GF-D8 (cell line): Measurements from ENCODE around the gene HOXA13.

Experiments used
- DNase-seq: peaks from one replicate; lab custom pipeline; 2025; lab: John Stamatoyannopoulos, UW

Gene HOXA13

DNA sequence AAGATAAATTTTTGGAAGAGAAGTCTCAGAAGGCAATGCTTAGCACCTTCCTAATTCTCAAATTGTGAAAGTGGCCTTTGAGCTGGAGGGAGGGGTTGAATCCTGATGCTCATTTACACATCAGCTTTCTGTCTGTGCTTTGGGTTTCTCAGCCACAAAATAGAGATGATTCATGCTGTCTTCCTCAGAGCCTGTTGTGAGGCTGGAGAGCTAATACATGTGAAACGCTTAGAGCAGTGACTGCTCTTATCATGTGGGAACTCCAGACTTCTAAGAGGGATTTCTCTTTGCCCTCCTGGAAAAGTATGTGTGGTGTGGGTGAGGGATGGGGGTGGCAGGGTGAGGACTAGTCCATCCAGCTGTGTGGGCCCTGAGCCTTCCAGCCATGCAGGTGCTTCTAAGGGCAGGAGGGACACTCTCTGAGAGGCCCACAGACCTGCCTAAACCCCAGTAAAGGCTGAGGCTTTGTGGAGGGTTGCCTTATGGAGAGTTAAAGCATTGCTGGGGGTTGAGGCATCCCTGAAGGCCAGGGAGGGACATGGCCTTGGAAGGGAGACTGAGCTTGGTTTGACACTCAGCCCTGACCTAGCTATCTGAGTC, 37.9 kb upstream of the HOXA13 start:
- DNase-seq, result no peak

DNA sequence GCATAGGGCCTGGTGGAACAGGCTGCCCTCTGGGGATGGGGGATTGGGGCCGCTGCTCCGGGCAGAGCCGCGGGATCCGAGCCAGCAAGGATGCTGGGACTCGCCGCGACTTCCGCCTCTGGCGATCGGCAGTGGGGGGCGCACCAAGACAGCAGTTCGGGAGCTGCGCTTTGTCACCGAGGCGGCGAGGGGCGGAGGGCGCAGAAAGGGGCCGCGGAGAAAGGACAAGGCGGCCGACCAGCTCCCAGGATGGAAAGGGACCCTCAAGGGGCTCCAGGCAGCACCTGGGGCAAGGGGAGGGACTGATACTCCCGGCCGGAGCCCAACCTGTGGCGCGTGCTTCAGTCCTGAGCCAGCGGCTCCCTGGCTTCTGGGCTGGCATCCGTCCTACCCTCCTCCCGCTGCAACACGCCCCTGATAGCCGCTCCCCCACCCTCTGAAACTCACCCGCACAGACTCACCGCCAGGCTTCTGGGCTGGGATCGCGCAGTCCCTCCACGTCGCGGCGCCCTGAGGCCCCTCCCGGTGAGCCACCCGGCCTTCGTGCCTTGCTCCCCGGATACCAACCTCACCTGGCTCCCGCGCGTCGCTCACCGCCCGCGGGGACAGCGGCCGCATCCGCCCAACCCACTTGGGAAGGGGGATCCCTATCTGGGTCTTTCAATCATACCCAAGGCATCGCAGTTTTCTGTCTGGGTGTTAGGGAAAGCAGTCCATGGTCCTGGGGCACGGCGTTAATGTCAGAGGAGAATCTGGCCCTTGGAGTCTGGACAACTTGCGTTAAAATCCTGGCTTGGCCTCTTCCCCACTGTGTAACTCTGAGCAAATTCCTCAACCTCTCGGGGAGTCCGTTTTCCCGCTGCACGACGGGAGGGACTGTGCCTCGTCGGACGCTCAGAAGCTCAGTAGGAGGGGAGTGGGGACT, 35.8 kb upstream of the HOXA13 start:
- no peak for DNase-seq

DNA sequence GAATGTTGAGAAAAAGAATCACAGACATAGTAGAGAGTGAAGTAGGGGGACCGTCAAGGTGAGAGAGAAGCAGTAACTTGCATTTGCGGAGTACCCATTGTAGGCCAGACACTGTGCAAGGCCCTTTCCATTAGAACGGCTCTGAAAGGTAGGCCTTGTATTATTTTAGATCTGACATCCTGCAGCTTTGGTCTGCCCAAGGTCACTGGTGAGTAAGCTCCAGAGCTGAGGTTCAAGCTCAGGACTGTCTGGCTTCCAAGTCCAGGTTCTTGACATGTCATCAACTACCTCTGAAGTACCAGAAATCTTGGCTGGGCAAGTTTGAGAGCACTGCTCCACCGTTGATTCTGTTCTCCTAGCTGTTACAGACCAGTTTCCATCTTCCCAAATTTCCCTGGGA, 29.6 kb upstream of the HOXA13 start:
- no peak for DNase-seq

DNA sequence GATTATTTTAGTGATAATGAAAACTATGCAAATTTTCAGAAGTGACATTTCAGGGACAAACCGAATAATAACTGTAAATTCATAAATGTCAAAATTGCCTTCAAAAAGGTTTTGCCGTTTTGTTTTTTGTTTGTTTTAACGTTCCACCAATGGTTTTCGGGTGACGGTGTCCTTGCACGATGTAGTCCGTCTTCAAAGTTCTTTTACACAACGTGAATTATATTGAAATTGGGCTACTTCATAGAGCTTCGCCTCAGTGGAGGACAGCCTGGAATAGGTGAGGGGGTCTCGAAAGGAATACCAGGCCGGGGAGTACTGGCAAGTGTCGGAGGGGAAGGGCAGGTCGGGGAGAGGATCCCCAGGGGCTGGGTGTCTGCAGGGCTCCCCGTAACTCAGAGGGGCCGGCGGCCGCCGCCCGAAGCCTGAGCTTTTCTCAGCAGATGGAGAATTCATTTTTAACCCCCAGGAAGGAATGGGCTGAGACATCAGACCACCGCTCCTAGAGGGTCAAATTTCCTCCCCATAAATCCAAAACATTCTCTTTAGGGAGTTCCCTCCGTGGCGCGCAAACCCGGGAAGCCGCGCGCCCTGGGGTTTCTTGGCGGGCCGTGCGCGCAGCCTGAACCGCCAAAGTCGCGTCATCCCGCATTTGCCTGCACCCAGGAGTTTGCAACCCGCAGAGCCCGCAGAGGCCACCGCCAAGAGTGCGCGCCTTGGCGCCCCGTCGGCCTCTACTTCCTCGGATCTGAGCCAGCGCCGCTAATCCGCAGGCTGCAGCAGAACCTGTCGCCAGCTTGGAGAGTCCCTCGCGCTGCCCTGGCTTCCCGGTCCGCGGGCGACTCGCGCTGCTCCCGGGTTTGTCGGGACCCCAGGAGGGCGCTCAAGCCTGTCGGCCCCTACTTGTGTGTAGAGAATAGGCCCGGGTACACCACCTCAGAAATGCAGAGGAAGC, 25.4 kb upstream of the HOXA13 start:
- no peak for DNase-seq

DNA sequence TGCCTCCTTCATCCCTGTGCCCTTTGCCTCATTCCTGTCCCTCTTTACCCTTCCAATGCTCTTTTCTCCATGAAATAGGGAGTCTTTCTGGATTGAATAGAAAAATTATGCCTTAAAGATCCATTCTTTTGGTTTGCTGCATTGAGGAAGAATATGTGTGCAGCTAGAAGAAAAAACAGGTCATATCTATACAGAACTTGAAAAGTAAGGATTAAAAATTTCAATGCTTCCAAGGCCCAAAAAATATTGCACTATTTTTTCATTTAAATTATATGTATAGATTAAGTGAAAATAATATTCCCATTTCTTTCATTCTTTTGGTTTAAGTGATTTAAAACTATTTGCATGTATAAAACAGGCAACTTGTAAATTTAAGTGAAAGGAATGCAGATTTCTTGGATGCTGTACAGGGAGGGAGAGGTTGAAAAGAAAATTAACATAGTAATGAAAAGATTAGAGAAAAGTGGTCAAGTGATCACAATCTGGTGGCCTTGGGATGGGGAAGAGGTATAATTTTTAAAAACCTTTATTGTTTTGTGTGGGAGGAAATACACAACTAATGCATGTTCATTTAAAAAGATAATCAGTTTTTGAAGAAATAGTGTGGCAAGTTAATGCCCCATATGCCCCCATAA, 24.2 kb upstream of the HOXA13 start:
- DNase-seq, result no peak

DNA sequence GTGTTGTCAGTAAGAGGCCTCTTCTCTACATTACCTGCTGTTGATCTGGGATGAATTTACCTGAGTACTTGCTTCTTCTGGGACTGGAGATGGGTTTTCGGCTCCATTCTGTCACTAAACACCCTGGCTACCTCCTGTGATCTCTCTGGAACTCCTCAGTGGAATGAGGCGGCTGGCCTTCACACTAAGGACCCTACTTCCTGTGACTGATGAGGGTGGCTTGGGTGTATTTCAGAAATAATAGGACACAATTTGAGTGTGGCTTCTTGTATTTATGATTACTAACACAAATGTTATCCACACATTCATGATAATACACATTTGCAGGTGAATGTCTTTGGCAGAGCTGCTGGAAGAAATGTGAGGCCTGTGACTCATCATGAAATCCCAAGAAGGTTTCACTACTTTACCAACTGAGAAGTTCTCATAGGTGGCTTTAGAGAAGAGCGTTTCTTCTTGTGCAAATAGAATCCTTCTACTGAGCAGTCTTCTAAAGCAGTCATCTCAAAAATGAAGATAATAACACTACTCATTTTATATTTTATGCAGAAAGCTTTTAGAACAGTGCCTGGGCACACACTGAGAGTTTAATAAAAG, 21.4 kb upstream of the HOXA13 start:
- DNase-seq, result no peak

DNA sequence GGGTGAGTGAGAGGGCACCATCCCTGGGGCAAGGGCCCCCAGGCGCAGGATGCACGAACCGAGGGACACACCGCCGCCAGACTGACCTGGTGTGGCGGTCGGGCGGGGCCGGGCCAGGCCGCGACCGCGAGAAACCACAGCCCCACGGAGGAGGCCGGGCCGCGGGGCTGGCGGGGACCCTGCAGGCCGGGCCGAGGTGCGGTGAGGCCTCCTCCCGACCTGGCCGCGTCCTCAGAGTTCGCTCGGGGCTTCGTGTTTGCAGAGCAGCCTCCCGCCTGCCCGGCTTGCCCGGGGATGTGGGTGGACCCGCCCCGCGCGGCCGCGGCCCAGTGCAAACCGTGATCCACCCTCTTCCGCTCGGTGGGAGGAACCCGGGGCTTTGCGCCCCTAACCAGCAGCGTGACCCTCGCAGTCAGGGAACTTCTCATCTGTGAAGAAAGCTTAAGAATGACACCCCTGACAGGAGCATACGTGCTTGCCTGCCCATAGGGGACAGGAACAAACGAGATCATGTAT, 20.6 kb upstream of the HOXA13 start:
- DNase-seq, result no peak

DNA sequence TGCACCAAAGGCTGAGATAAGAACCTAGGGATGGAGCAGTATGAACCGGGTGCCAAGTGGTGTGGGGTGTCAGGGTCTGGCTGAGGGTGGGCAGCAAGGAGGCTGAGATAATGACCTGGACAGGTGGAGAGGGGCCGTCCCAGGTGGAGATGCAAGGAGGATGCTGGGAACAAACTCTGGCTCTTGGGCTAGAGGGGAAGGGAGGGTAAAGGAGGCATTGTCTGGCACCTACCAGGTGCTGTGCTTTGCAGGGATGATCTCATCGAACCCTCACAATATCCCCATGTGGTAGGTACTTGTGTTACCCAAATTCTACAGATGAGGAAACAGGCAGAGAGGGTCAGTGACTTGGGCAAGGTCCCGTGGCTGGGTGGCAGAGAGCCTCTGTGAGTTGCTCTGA, 19.9 kb upstream of the HOXA13 start:
- DNase-seq, result no peak

DNA sequence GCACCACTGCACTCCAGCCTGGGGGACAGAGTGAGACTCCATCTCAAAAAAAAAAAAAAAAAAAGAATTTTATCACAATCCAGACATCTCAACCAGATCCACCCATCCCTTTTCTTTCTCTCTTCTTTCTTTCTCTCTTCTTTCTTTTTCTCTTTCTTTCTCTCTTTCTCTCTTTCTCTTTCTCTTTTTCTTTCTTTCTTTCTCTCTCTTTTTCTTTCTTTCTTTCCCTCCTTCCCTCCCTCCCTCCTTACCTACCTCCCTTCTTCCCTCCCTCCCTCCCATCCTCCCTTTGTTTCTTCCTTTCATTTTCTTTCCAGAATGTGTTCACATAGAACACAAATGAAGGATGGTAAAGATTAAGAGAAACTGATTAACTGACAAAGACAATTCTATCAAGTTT, 18.1 kb upstream of the HOXA13 start:
- DNase-seq, result no peak

DNA sequence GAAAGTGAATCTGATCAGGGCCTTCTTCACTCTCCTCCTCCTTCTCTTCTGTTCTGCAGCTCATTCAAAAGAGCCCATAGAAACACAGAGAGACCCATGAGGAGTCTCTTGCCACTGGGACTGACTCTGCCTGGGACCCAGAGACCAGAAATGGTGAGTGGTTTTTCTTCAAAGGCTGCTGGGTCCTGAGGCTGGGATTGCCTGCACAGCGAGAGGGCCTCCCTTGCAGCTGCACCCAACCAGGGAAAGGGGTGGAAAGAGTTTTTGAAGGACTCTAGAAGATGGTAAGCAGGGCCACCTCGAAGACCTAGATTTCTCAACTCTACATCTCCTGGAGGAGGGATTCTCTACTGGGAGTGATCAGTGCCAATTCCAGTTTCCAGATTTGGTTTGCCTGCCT, 15.5 kb upstream of the HOXA13 start:
- no peak for DNase-seq

DNA sequence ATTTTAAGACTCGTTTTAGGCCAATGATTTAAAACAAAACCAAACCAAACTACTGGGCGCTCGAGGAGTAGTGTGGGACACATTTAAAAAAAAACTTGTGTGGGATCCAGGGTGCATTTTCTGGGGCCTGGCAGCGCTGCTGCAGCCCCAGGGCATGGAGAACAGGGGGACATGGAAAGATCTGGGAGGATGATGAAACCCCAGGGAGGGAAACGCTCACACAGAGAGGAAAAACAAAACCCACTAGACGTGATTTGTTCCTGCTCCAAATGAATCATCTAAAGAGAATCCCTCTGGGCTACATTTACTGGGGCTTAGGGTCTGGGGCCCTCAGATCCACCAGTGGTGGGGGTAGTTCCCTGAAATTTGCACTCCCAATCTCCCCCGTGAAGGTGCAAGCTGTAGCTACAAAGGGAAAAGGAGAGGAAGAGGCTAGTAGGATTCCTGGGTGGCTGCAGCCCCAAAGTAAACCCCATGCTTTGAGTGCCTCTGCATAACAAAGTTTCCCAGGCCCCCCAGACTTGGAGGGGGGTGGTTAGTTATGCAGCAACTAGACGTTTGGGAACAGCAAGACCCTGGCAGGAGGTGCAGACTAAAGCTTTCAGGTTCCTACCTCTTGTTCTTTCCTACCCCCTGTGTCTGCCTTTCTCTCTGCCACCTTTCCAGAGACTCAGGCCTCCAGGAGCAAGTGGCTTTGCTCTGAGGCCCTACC, 14.5 kb upstream of the HOXA13 start:
- DNase-seq, result no peak

DNA sequence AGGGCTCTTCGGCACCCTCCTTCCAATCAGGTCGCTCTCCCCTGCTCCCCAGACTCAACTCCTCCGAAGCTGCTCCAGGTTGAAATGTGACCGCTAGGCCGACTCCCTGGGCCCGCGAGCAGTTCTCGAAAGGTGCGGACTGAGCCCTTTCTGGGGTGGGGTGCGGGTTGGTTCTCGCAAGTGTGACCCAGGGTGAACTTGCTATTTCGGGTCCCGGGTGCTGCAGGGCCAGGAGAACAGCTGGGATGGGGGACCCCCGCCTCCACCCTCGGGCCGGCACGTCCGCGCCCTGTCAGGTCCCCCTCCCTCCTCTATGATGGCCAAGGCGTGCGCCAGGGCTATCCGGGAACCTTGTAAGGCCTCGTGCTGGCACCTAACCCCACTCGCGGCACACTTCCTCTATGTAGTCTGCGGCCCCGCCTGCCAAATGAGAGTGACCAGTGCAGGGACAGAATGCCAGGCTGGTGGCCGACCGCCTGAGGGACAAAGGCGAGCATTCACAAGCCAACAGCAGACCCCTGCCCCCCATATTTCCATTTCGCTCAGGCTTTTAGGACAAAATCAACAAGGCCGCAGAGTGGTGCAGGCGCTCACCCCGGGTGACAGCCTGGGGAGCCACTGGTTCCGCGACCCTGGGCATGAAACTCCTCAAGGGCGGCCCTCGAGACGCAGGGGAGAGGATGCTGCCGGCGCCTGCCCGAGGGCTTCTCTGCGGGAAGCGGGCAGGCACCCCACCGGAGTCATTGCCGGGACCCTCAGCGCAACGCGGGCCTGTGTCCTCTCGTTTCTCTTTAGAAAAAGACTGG, 13.7 kb upstream of the HOXA13 start:
- no peak for DNase-seq

DNA sequence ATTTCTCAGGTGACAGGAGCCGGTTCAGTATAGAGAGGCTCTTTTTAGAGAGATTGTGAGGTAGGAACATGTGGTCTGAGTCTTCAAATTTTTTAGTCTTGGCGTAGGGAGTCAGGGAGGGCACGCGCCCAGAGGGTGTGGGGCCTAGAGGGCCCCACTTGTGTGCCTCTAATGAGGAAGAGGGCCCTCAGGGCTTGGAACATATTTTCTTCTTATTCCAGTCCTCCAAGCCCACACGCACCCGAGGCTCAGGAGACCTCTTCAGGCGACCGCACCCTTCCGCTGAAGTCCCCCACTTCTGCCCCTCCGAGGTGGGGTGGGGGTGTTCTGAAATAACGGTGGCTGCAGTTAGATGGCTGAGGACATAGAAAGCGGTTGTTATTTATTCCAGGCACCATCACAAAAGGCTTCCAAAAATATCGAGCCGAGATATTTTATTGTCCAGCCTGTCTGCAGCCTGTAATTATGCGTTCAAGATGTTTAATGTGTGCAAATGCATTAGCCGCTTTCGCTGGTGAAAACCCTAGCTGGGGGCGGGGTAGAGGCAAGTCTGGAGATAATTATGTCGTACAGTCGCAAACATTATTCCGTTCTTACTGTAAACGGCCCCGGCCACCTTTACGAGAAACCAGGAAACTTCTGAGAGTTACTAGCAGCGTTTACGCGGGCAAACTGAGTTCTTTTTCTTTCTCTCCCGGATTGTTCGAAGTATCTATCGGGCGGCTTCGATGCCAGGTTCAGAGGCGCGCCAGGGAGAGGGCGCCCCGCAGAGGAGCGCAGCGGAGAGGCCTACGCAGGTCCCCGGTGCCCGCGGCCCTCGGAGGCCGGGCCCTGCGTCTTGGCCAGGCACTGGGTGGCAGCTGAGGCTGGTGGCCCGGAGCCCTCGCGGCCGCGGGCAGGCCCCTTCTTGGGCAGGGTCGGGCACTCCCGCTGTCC, 12.9 kb upstream of the HOXA13 start:
- DNase-seq, result no peak

DNA sequence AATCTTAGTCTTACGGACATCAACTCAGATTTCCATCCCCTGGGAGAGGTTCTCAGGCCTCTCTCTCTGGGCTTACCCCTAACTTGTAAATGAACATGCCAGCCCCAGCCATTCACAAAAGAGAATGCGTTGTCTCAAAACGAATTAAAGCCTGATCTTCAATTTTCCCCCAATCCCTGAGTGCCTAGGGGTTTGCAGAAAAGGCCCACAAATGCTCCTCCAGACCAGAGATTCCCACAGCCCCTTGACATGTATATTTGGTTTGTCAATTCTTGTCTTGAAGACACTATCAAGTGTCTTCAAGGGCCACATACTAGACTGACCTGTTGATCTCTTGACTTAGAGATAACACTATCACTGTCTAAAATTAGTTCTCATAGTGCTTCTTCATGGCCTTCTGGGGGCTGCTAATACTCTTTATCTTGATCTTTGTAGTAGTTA, 11.9 kb upstream of the HOXA13 start:
- DNase-seq, result no peak

DNA sequence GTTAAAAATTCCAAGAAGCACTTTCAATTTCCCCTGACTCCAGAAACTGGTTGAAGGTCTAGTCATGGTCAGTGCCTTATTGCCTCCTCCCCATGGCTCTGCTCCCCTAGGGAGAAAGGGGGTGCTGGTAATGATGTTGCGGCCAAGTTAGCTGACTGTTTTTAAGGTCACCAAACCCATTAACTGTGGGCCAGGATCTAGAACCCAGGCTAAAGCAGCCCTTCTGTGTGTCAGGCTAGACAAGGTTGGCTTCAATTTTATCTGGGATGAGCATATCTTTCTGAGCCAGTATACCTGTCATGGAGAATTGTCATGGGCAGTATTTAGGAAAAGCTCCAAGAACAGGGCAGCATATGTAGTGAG, 11.2 kb upstream of the HOXA13 start:
- DNase-seq, result no peak

DNA sequence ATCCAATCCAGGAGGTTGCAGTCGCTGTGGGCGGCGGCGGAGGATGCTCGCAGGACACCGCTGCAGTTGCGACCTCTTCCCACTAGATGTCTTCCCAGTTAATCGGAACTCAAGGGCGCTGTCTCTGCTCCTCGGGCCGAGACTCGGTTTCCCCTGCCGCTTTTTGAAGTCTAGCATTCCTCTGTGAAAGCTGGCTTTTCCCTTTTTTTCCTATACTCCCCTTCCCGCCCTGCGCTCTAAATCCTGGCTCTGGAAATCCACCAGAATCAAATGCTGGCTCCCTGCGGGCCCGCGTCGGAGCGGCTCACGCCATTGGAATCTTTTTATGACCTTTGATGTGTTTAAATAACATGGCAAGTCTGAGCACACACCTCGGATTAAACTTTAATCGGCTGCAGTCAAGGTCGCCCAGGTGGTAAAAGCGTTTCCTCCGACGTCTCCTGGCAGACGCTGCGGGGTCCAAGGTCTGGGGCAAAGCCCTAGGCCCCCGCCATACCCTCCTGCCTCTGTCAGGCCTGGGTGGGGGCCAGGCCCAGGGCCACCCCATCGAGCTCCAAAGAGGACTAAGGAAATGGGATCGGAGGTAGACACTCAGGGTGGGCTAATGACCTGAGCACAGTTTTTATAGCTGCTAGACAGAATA, 10.7 kb upstream of the HOXA13 start:
- DNase-seq, result no peak

DNA sequence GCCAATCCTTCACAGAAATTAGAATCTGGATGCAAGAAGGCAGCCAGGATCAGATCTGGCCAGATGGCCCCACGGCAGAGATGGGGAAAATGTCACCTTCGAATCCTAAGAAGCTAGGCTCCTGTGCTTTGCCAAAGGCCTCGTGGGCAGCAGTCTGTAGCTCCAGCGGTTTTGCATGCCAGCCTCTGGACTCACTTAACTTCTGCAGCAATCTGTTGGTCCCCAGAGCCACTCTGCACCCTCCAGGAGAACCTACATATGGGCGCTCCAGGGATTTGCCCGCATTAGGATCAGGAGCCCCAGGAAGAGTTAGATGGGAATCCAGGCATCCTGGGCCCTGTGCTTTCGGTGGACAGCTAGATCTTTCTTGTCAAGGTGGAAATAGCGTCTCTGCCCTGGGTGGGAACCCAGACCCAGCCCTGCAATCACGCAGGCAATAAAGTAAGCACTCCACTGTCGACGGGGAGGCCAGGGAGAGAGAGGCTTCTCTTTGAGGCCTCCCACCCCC, 10.1 kb upstream of the HOXA13 start:
- DNase-seq, result no peak

DNA sequence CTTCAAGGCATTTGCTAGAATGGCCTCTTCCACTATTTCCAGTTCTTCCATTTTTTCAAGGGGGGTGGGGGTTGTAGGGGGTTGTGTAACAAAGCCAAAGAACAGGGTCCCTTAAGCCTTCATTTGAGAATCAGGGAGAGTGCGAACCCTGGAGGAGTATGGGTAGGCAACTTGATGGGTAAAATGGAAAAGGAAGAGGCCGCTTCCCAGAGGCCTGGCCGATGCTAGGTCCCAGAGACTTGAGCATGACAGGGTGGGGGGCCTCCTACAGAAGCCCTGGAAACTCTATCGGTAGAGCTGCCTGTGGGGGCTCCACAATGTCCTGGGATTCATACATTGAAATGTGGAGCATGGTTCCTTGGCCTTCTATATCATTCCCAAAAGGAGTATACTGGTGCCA, 9.1 kb upstream of the HOXA13 start:
- DNase-seq, result no peak
